Measurements from ENCODE around the gene LGR6.
A peak's percentile ranks its signal among the peaks of the same experiment; 100 is the strongest.

Gene LGR6

GRCh38 chr1:202217951-202218350 lies 24.4 kb downstream of the LGR6 start:
- no peak for DNase-seq

- no peak for DNase-seq
Measured at GRCh38 chr1:202220733-202221132, 27.1 kb downstream of the LGR6 start.

- peak in 1 of 56 donors; percentile 34 for DNase-seq
Measured at GRCh38 chr1:202221911-202222909, 28.6 kb downstream of the LGR6 start.

GRCh38 chr1:202223121-202223860 lies 29.7 kb downstream of the LGR6 start:
- no peak for DNase-seq

GRCh38 chr1:202224453-202224852 lies 30.9 kb downstream of the LGR6 start:
- DNase-seq, result no peak

GRCh38 chr1:202225131-202225530 lies 31.5 kb downstream of the LGR6 start:
- DNase-seq, result no peak

- no peak for DNase-seq
Measured at GRCh38 chr1:202227053-202227672, 33.6 kb downstream of the LGR6 start.

GRCh38 chr1:202227997-202228401 lies 34.4 kb downstream of the LGR6 start:
- DNase-seq, result no peak

GRCh38 chr1:202228484-202229122 lies 35.0 kb downstream of the LGR6 start:
- no peak for DNase-seq

- no peak for DNase-seq
Measured at GRCh38 chr1:202229376-202229775, 35.8 kb downstream of the LGR6 start.

- DNase-seq, result no peak
Measured at GRCh38 chr1:202230061-202230938, 36.7 kb downstream of the LGR6 start.

GRCh38 chr1:202230939-202231645 lies 37.5 kb downstream of the LGR6 start:
- DNase-seq, result no peak

- no peak for DNase-seq
Measured at GRCh38 chr1:202233171-202233570, 39.6 kb downstream of the LGR6 start.

GRCh38 chr1:202233804-202234203 lies 40.2 kb downstream of the LGR6 start:
- no peak for DNase-seq

GRCh38 chr1:202234331-202235002 lies 40.9 kb downstream of the LGR6 start:
- DNase-seq, result no peak

- no peak for DNase-seq
Measured at GRCh38 chr1:202235003-202235660, 41.5 kb downstream of the LGR6 start.

GRCh38 chr1:202235856-202236837 lies 42.5 kb downstream of the LGR6 start:
- DNase-seq, result peak in 10 of 56 donors; percentile 8 to 26 (median 14)
